T-cell (primary cell): Measurements from ENCODE around the gene DAAM2. TPM values are rescaled to one million over a fixed set of nuclear protein-coding genes. Genes with fewer than 3 reads are reported as not detected.

Experiments
- ATAC-seq, 4 experiments: fragments of 200-7000 bp in 3 of 4; fragments of 150-1000 bp in 1 of 4; cut with Tn5 transposase; replicated peaks in 1 of 4; 1 replicate in 3 of 4; 2 replicates in 1 of 4; pipeline ENCODE4 v1.10.0; 2021; ENCODE audit warnings: moderate library complexity in 3 of 4, mild to moderate bottlenecking in 2 of 4, moderate number of reproducible peaks in 1 of 4
- CTCF ChIA-PET, 2 donors: fragments of 300-600 bp; sonication (Branson Sonifier 250); formaldehyde crosslinking; loops; one replicate each; lab custom pipeline; 2022; ENCODE audit warnings: antibody characterized with exemption in 2 of 2; lab: Charles Lee
- POLR2A ChIA-PET, 2 donors: fragments of 300-600 bp; sonication (Branson Sonifier 250); formaldehyde crosslinking; loops; one replicate each; lab custom pipeline; 2022; ENCODE audit warnings: antibody characterized with exemption in 2 of 2; lab: Charles Lee
- DNase-seq, 35 experiments: peaks; one replicate each; pipeline versions ENCODE4 v3.0.0 to v3.0.0-alpha.2; 2013 to 2023
- H3K27ac ChIP-seq: one replicate; pipeline ENCODE4 v1.5.1; 2013; ENCODE audit warnings: low read length
- H3K27me3 ChIP-seq, 2 experiments: replicated peaks in 1 of 2; 1 replicate in 1 of 2; 2 replicates in 1 of 2; pipeline versions ENCODE4 v1.6.1 to v1.7.0; 2013; ENCODE audit warnings: low read length in 1 of 2, mixed read lengths in 1 of 2; ENCODE audit not compliant: control insufficient read depth in 2 of 2, insufficient read depth in 2 of 2; ENCODE audit errors: extremely low read depth in 1 of 2
- H3K36me3 ChIP-seq, 2 donors: 1 replicate in 1 of 2; 2 replicates in 1 of 2; pipeline versions ENCODE4 v1.6.1 to v1.7.0; 2013; ENCODE audit warnings: low read length in 1 of 2; ENCODE audit not compliant: control insufficient read depth in 2 of 2, insufficient read depth in 1 of 2; ENCODE audit errors: extremely low read depth in 1 of 2
- H3K4me1 ChIP-seq, 2 experiments: 1 replicate in 1 of 2; 2 replicates in 1 of 2; pipeline versions ENCODE4 v1.6.1 to v1.7.0; 2013; ENCODE audit warnings: low read length in 2 of 2, mixed read lengths in 1 of 2; ENCODE audit not compliant: insufficient read depth in 2 of 2, control insufficient read depth in 1 of 2; ENCODE audit errors: extremely low read depth in 1 of 2
- H3K4me3 ChIP-seq, 2 donors: 1 replicate in 1 of 2; 2 replicates in 1 of 2; pipeline versions ENCODE4 v1.5.1 to v1.7.0; 2013; ENCODE audit warnings: mild to moderate bottlenecking in 2 of 2, low read length in 1 of 2, moderate library complexity in 1 of 2; ENCODE audit not compliant: control insufficient read depth in 1 of 2; ENCODE audit errors: extremely low read depth in 1 of 2
- H3K9me3 ChIP-seq: 2 replicates; pipeline ENCODE4 v1.7.0; 2013
- H3K27ac Mint-ChIP-seq, 2 donors: one replicate each; pipeline ENCODE4 v1.8.0; 2020 to 2021; ENCODE audit warnings: mild to moderate bottlenecking in 2 of 2, mixed read lengths in 2 of 2
- H3K27me3 Mint-ChIP-seq, 2 donors: one replicate each; pipeline ENCODE4 v1.8.0; 2021 to 2022; ENCODE audit warnings: mixed read lengths in 2 of 2
- H3K36me3 Mint-ChIP-seq: one replicate; pipeline ENCODE4 v1.8.0; 2021; ENCODE audit warnings: mixed read lengths
- H3K4me1 Mint-ChIP-seq, 3 donors: one replicate each; pipeline ENCODE4 v1.8.0; 2020 to 2022; ENCODE audit warnings: mixed read lengths in 3 of 3, mild to moderate bottlenecking in 1 of 3
- H3K4me3 Mint-ChIP-seq, 3 donors: one replicate each; pipeline ENCODE4 v1.8.0; 2020 to 2022; ENCODE audit warnings: mild to moderate bottlenecking in 3 of 3, mixed read lengths in 3 of 3, moderate library complexity in 3 of 3
- H3K9me3 Mint-ChIP-seq, 3 donors: one replicate each; pipeline ENCODE4 v1.8.0; 2020 to 2022; ENCODE audit warnings: mixed read lengths in 3 of 3
- WGBS: methylation state at CpG from one replicate; pipeline ENCODE4 v1.1.5; 2013; ENCODE audit warnings: missing lambda C conversion rate; ENCODE audit not compliant: insufficient coverage; 5-methylcytosine and 5-hydroxymethylcytosine counted together
- total RNA-seq, 35 experiments: library from RNA in 6 of 35; stranded (reverse) in 6 of 35; fragments of 120-200 nt in 1 of 35; gene quantifications; one replicate each; pipeline versions ENCODE4 v1.2.1 to v1.2.4 and lab custom pipeline; 2013 to 2026

DAAM2 gene
- total RNA-seq, 5 donors from 2014 or later (not counting 1 experiment from before 2014, with no cell fraction given), result 0.03 to 0.07 TPM; not detected in 3

- ATAC-seq, result no peak
- no peak for DNase-seq
- Mint-ChIP-seq H3K36me3 (no peaks in the 10 kb centered on the region), H3K4me1 (no peaks in the 10 kb centered on the region), H3K27me3 (peaks cover 4 to 14% of the 10 kb centered on the region in 2 donors), H3K4me3 (no peak overlapping the region), H3K27ac (no peak overlapping the region), H3K9me3 (no peaks in the 10 kb centered on the region)
- no peaks in the 10 kb centered on the region for H3K9me3 ChIP-seq
- no peaks in the 10 kb centered on the region for H3K4me1 ChIP-seq
- no peak overlapping the region for H3K4me3 ChIP-seq
- POLR2A ChIA-PET, result no interaction called here
- no peaks in the 10 kb centered on the region for H3K36me3 ChIP-seq
- WGBS, result 82% methylated on average over 4 of the region's 7 CpGs
- no peak overlapping the region for H3K27ac ChIP-seq
- CTCF ChIA-PET, result no interaction called here
- H3K27me3 ChIP-seq, result peaks cover 0 to 21% of the 10 kb centered on the region in 2 experiments
Observed at GRCh38 chr6:39885691-39886090, 93.5 kb downstream of the DAAM2 start.

GRCh38 chr6:39886871-39887270, 94.7 kb downstream of the DAAM2 start:
- POLR2A ChIA-PET, result no interaction called here
- no peaks in the 10 kb centered on the region for H3K4me1 ChIP-seq
- no peak overlapping the region for H3K4me3 ChIP-seq
- CTCF ChIA-PET, result no interaction called here
- Mint-ChIP-seq H3K4me1 (no peaks in the 10 kb centered on the region), H3K27me3 (peaks cover 4 to 12% of the 10 kb centered on the region in 2 donors), H3K9me3 (no peaks in the 10 kb centered on the region), H3K27ac (no peak overlapping the region), H3K36me3 (no peaks in the 10 kb centered on the region), H3K4me3 (no peak overlapping the region)
- H3K9me3 ChIP-seq, result no peaks in the 10 kb centered on the region
- WGBS, result 50% methylated on average over 1 of the region's 2 CpGs
- DNase-seq (no peak), ATAC-seq (no peak)
- H3K36me3 ChIP-seq, result no peaks in the 10 kb centered on the region
- peaks cover 0 to 28% of the 10 kb centered on the region in 2 experiments for H3K27me3 ChIP-seq
- H3K27ac ChIP-seq, result no peak overlapping the region

- Histone ChIP-seq H3K27ac (no peak overlapping the region), H3K27me3 (peaks cover 0 to 28% of the 10 kb centered on the region in 2 experiments), H3K4me3 (no peak overlapping the region), H3K36me3 (no peaks in the 10 kb centered on the region), H3K9me3 (no peaks in the 10 kb centered on the region), H3K4me1 (no peaks in the 10 kb centered on the region)
- H3K4me1 Mint-ChIP-seq, result no peaks in the 10 kb centered on the region
- DNase-seq, result no peak
- H3K9me3 Mint-ChIP-seq, result no peaks in the 10 kb centered on the region
- 41% methylated on average over 7 of the region's 14 CpGs for WGBS
- ChIA-PET POLR2A (no interaction called here), CTCF (no interaction called here)
- no peak for ATAC-seq
- H3K36me3 Mint-ChIP-seq, result no peaks in the 10 kb centered on the region
- H3K27ac Mint-ChIP-seq, result no peak overlapping the region
- peaks cover 7 to 13% of the 10 kb centered on the region in 2 donors for H3K27me3 Mint-ChIP-seq
- no peak overlapping the region for H3K4me3 Mint-ChIP-seq
Observed at GRCh38 chr6:39887692-39888450, 95.7 kb downstream of the DAAM2 start.

DNA sequence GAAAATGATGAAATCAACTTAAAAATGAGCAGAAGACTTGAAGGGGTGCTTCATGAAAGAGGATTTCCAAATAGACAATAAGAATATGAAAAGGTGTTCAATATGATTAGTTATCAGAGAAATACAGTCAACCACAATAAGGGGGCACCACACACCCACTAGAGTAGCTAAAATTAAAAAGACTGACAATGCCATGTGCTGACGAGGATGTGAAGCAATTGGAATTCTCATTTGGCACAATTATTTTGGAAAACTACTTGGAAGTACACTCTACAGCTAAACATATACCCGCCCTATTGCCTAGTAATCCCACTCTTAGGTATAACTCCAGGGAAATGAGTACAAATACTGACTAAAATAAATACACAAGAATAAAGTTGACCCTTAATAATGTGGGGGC, 97.1 kb downstream of the DAAM2 start:
- ATAC-seq, result no peak
- WGBS, result no CpG with 5 or more reads among the region's 2 CpGs
- H3K9me3 ChIP-seq, result no peaks in the 10 kb centered on the region
- no peaks in the 10 kb centered on the region for H3K36me3 ChIP-seq
- Mint-ChIP-seq H3K36me3 (no peaks in the 10 kb centered on the region), H3K4me1 (no peaks in the 10 kb centered on the region), H3K27ac (no peak overlapping the region), H3K27me3 (peaks cover 7 to 11% of the 10 kb centered on the region in 2 donors), H3K4me3 (no peak overlapping the region), H3K9me3 (no peaks in the 10 kb centered on the region)
- H3K27ac ChIP-seq, result no peak overlapping the region
- POLR2A ChIA-PET, result interaction anchor here in 1 of 2 donors (0.6 kb wide), 1 partner anchor 530 kb away, joined by 3 read pairs; no protein-coding TSS in a partner anchor
- no peak overlapping the region for H3K4me3 ChIP-seq
- peaks cover 0 to 28% of the 10 kb centered on the region in 2 experiments for H3K27me3 ChIP-seq
- no peak for DNase-seq
- no peaks in the 10 kb centered on the region for H3K4me1 ChIP-seq
- CTCF ChIA-PET, result no interaction called here

- no peaks in the 10 kb centered on the region for H3K4me1 Mint-ChIP-seq
- no peaks in the 10 kb centered on the region for H3K9me3 ChIP-seq
- no peak overlapping the region for H3K27ac Mint-ChIP-seq
- DNase-seq, result no peak
- ChIA-PET CTCF (no interaction called here), POLR2A (no interaction called here)
- peaks cover 0 to 22% of the 10 kb centered on the region in 2 experiments for H3K27me3 ChIP-seq
- no peaks in the 10 kb centered on the region for H3K9me3 Mint-ChIP-seq
- no peak for ATAC-seq
- no peaks in the 10 kb centered on the region for H3K36me3 ChIP-seq
- H3K4me3 ChIP-seq, result no peak overlapping the region
- no peaks in the 10 kb centered on the region for H3K4me1 ChIP-seq
- H3K4me3 Mint-ChIP-seq, result no peak overlapping the region
- H3K27me3 Mint-ChIP-seq, result peaks cover 5 to 7% of the 10 kb centered on the region in 2 donors
- no peaks in the 10 kb centered on the region for H3K36me3 Mint-ChIP-seq
- no peak overlapping the region for H3K27ac ChIP-seq
- WGBS, result 84% methylated on average over 3 of the region's 6 CpGs
Observed at GRCh38 chr6:39891353-39891752, 99.2 kb downstream of the DAAM2 start.

DNA sequence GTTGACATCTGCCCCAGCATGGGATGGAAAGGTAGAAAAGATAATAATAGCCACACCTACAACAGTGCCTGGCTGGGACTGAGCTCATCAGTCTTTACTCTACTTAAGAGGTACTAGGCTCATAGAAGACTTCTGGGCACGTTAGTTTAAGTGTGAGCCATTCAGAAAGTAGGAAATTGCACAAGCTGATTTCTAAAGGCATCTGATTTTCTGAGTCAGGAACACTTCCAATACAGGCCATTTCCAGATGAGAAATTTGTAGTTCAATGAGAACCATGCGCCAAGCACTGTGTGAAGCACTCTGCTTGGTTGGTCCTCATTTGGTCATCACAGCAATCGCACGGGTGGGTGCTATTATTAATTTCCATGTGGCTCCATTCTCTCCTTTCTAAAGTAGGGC, 99.8 kb downstream of the DAAM2 start:
- Mint-ChIP-seq H3K9me3 (no peaks in the 10 kb centered on the region), H3K4me1 (no peaks in the 10 kb centered on the region), H3K36me3 (no peaks in the 10 kb centered on the region), H3K4me3 (no peak overlapping the region), H3K27ac (no peak overlapping the region), H3K27me3 (peaks cover 5 to 9% of the 10 kb centered on the region in 2 donors)
- Histone ChIP-seq H3K36me3 (no peaks in the 10 kb centered on the region), H3K4me3 (no peak overlapping the region), H3K4me1 (no peaks in the 10 kb centered on the region), H3K27me3 (peaks cover 0 to 22% of the 10 kb centered on the region in 2 experiments), H3K9me3 (no peaks in the 10 kb centered on the region), H3K27ac (no peak overlapping the region)
- WGBS, result 20% methylated on average over 1 of the region's 4 CpGs
- CTCF ChIA-PET, result no interaction called here
- DNase-seq (no peak), ATAC-seq (no peak)
- POLR2A ChIA-PET, result no interaction called here
